KMS-11 (cell line): ENCODE measurements around the gene CES3.
"Not testable (repeated sequence)": the region's sequence is repeated elsewhere in the genome, so short reads cannot be mapped to it uniquely, and the experiment has no call there.

Source experiments
- H2AFZ ChIP-seq: fragments of 200-600 bp; sonication (generic); 2 replicates; pipeline ENCODE4 v1.6.1; 2016; ENCODE audit warnings: antibody characterized with exemption, mixed run types, low read depth
- H3K27ac ChIP-seq: fragments of 200-600 bp; sonication (generic); 2 replicates; pipeline ENCODE4 v1.6.1; 2016; ENCODE audit warnings: mild to moderate bottlenecking, mixed run types
- H3K27me3 ChIP-seq: fragments of 200-600 bp; sonication (generic); 2 replicates; pipeline ENCODE4 v1.6.1; 2017; ENCODE audit warnings: mild to moderate bottlenecking, low read depth, mixed run types, moderate library complexity; ENCODE audit not compliant: insufficient read depth
- H3K36me3 ChIP-seq: fragments of 200-600 bp; sonication (generic); 2 replicates; pipeline ENCODE4 v1.6.1; 2017; ENCODE audit warnings: mild to moderate bottlenecking, mixed run types; ENCODE audit not compliant: insufficient read depth
- H3K4me1 ChIP-seq: fragments of 200-600 bp; sonication (generic); 2 replicates; pipeline ENCODE4 v1.6.1; 2016; ENCODE audit warnings: mild to moderate bottlenecking, low read depth, mixed run types; ENCODE audit not compliant: poor library complexity, severe bottlenecking
- H3K4me2 ChIP-seq: fragments of 200-600 bp; sonication (generic); 2 replicates; pipeline ENCODE4 v1.7.0; 2016; ENCODE audit warnings: mild to moderate bottlenecking, mixed run types
- H3K4me3 ChIP-seq: fragments of 200-600 bp; sonication (generic); IDR thresholded peaks from 2 replicates; pipeline ENCODE4 v1.6.1; 2017; ENCODE audit warnings: low read depth, low read length, mixed read lengths; ENCODE audit not compliant: insufficient read depth
- H3K79me2 ChIP-seq: fragments of 200-600 bp; sonication (generic); 2 replicates; pipeline ENCODE4 v1.6.1; 2016; ENCODE audit warnings: low read depth, mixed run types; ENCODE audit not compliant: insufficient read depth
- H3K9ac ChIP-seq: fragments of 200-600 bp; sonication (generic); 2 replicates; pipeline ENCODE4 v1.6.1; 2016; ENCODE audit warnings: mild to moderate bottlenecking, mixed run types
- H4K20me1 ChIP-seq: fragments of 200-600 bp; sonication (generic); 2 replicates; pipeline ENCODE4 v1.6.1; 2016; ENCODE audit warnings: mild to moderate bottlenecking, mixed run types; ENCODE audit not compliant: insufficient read depth
- CTCF ChIP-seq: fragments of 200-600 bp; sonication (generic); conservative IDR thresholded peaks from 2 replicates; pipeline ENCODE4 v1.6.1; 2017; ENCODE audit warnings: low read depth, mild to moderate bottlenecking, antibody characterized with exemption, low read length, moderate library complexity, mixed read lengths

The CES3 gene

DNA sequence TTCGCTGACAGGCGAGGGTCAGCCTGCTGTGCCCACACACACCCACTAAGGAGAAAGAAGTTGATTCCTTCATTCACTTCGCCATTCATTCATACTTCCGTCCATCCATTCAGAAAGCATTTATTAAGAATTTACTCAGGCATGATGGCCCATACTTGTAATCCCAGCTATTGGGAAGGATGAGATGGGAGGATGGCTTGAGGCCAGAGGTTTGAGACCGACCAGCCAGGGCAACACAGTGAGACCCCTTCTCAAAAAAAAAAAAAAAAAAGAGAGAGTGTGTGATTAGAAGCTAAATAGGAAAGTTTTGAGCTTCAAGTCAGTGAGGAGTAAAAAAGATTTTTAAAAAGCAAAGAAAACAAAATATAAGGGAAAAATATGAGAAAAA is 17.0 kb upstream of the CES3 start:
- Histone ChIP-seq H3K4me1 (peaks cover 3% of the 10 kb centered on the region), H3K4me3 (no peak overlapping the region), H4K20me1 (no peaks in the 10 kb centered on the region), H3K36me3 (no peaks in the 10 kb centered on the region), H3K79me2 (no peaks in the 10 kb centered on the region), H2AFZ (no peak overlapping the region), H3K27ac (no peak overlapping the region), H3K27me3 (no peaks in the 10 kb centered on the region), H3K4me2 (no peak overlapping the region), H3K9ac (no peak overlapping the region)
- TF ChIP-seq CTCF = no peak

DNA sequence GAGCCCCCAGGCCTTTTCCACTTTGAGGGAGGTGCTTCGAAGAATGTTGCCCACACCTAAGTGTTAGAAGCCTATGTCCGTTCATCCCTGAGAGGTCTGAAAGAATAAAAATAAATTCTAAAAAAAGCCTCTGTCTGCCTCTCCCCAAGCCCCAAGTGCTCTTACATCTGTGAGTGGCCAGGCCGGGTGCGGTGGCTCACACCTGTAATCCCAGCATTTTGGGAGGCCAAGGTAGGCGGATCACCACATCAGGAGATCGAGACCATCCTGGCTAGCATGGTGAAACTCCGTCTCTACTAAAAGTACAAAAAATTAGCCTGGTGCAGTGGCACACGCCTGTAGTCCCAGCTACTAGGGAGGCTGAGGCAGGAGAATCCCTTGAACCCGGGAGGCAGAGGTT is 16.1 kb upstream of the CES3 start:
- H3K27ac ChIP-seq, H4K20me1 ChIP-seq, H3K9ac ChIP-seq, H3K79me2 ChIP-seq, H2AFZ ChIP-seq, H3K36me3 ChIP-seq, H3K4me1 ChIP-seq, H3K27me3 ChIP-seq, H3K4me3 ChIP-seq, H3K4me2 ChIP-seq: not testable (repeated sequence)

DNA sequence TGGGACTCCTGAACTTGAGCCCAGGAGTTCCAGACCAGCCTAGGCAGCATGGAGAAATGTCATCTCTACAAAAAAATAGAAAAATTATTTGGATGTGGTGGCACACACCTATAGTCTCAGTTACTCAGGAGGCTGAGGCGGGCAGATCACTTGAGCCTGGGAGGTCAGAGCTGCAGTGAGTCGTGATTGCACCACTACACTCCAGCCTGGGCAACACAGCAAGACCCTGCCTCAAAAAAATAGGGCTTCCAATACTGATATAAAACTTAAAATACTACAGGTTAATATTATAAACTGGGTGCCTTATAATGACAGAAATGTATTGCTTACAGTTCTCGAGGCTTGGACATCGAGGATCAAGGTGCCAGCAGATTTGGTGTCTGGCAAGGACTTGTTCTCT is 15.1 kb upstream of the CES3 start:
- Histone ChIP-seq H3K36me3 (no peaks in the 10 kb centered on the region), H3K9ac (no peak overlapping the region), H3K4me1 (peaks cover 3% of the 10 kb centered on the region), H4K20me1 (no peaks in the 10 kb centered on the region), H3K27me3 (no peaks in the 10 kb centered on the region), H3K4me3 (no peak overlapping the region), H3K4me2 (no peak overlapping the region), H3K27ac (no peak overlapping the region), H2AFZ (no peak overlapping the region), H3K79me2 (no peaks in the 10 kb centered on the region)
- TF ChIP-seq CTCF = no peak

DNA sequence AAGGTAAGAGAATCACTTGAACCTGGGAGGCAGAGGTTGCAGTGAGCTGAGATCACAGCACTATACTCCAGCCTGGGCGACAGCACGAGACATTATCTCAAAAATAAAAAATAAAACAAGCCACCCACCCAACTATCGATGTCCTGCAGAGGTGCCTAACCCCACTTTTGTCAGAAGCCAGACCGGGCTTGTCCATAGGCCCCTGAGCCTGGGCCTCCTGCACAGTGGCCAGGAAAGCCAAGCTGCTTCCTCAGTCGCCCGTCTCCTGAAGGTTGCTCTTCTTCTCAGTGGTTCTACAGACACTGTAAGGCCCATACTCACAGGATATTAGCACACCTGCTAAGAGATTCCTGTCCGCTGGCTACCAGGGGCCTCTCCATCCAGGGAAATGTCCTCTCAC is 14.5 kb upstream of the CES3 start:
- Histone ChIP-seq H3K4me2 (no peak overlapping the region), H3K27me3 (no peaks in the 10 kb centered on the region), H3K4me3 (no peak overlapping the region), H3K79me2 (no peaks in the 10 kb centered on the region), H3K36me3 (no peaks in the 10 kb centered on the region), H3K27ac (no peak overlapping the region), H3K4me1 (peaks cover 3% of the 10 kb centered on the region), H4K20me1 (no peaks in the 10 kb centered on the region), H3K9ac (no peak overlapping the region), H2AFZ (no peak overlapping the region)
- TF ChIP-seq CTCF = no peak

DNA sequence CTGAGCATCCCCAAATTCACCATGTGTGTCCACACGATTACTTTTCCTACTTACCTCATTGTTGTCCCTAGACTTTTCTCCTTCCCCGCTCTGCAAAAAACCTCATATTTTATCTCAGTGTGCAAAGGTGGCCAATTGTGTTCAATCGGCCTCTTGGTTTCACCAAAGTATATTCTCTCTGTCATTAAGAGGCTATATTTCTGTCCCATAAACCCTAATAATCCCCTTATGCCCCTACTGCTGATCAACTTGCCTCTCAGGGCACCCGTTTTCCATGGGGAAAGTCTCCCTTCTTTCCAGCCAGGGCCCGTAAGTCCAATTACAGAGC is 14.1 kb upstream of the CES3 start:
- H3K4me3 ChIP-seq = no peak overlapping the region
- H3K27ac ChIP-seq = no peak overlapping the region
- H3K9ac ChIP-seq = no peak overlapping the region
- no peaks in the 10 kb centered on the region for H4K20me1 ChIP-seq
- H2AFZ ChIP-seq = no peak overlapping the region
- peaks cover 3% of the 10 kb centered on the region for H3K4me1 ChIP-seq
- no peaks in the 10 kb centered on the region for H3K36me3 ChIP-seq
- H3K27me3 ChIP-seq = no peaks in the 10 kb centered on the region
- TF ChIP-seq CTCF = no peak
- no peak overlapping the region for H3K4me2 ChIP-seq
- no peaks in the 10 kb centered on the region for H3K79me2 ChIP-seq
